ENCODE data around the gene ASB13.

DNA sequence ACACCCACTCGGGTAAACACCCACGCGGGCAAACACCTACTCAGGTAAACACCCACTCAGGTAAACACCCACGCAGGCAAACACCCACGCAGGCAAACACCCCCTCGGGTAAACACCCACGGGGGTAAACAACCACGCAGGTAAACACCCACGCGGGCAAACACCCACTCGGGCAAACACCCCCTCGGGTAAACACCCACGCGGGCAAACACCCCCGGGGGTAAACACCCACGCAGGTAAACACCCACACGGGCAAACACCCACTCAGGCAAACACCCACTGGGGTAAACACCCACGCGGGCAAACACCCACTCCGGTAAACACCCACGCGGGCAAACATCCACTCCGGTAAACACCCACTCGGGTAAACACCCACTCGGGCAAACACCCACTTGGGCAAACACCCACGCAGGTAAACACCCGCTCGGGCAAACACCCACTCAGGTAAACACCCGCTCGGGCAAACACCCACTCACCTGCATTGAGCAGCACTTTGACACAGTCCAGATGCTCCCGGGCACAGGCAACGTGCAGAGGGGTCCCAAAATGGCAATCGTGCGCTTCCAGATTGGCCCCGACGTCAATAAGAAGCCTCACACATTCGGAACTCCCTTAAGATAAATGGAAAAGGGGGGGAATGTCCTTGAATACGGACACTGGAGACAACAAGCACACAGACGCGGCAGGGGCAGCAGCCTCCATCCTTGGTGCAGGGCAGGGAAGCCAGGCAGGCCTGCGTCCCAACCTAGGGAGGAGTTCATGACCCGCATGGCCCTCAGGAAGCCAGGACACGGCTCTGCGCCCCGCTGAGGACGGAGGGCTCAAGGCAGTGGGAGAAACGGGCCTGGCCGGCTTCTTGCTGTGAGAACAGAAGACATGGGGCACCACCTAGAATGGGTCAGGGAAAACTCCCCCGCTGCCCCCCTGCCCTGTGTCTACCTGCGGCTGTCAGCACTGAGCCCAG is 17.6 kb downstream of the ASB13 start:
- TF ChIP-seq CREB1 (CRISPR knock-in tag; IDR thresholded peaks at IDR 0.05; ENCODE audit: low read depth) (no peak), REST (IDR thresholded peaks at IDR 0.05; ENCODE audit: unreplicated experiment) (no peak), EZH2 (IDR thresholded peaks at IDR 0.05; ENCODE audit: low read depth, unreplicated experiment) (no peak)
- TF ChIP-seq, protein P1, sequence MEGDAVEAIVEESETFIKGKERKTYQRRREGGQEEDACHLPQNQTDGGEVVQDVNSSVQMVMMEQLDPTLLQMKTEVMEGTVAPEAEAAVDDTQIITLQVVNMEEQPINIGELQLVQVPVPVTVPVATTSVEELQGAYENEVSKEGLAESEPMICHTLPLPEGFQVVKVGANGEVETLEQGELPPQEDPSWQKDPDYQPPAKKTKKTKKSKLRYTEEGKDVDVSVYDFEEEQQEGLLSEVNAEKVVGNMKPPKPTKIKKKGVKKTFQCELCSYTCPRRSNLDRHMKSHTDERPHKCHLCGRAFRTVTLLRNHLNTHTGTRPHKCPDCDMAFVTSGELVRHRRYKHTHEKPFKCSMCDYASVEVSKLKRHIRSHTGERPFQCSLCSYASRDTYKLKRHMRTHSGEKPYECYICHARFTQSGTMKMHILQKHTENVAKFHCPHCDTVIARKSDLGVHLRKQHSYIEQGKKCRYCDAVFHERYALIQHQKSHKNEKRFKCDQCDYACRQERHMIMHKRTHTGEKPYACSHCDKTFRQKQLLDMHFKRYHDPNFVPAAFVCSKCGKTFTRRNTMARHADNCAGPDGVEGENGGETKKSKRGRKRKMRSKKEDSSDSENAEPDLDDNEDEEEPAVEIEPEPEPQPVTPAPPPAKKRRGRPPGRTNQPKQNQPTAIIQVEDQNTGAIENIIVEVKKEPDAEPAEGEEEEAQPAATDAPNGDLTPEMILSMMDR (conservative IDR thresholded peaks at IDR 0.05; ENCODE audit: low read depth in 2 of 2), result no peak

All from GM23338 (cell line).